Hepatocyte (in vitro differentiated cells): Measurements from ENCODE around the gene THOP1.

Experiments used
- EZH2 ChIP-seq: fragments of 200-600 bp; sonication (generic); IDR thresholded peaks from 2 replicates; pipeline ENCODE4 v1.6.1; 2016; ENCODE audit warnings: antibody characterized with exemption, mild to moderate bottlenecking, borderline replicate concordance
- TF ChIP-seq, protein P1 (sequence below): fragments of 200-600 bp; sonication (generic); IDR thresholded peaks from 2 replicates; pipeline ENCODE4 v1.5.1; 2016; ENCODE audit warnings: antibody characterized with exemption, mild to moderate bottlenecking; ENCODE audit not compliant: poor library complexity

DNA sequence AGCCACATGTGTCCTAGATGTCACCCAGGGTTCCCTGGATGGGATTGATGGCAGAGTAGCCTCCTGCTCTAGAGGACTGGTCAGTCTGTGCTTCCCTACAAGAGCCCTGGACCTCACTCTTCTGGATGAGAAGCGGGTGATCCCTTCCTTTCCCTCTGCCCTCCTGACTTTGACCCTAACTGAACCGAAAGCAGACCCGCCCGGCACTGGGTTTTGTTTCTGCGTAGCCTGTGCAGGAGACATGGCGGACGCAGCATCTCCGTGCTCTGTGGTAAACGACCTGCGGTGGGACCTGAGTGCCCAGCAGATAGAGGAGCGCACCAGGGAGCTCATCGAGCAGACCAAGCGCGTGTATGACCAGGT lies 4.9 kb downstream of the THOP1 start:
- TF ChIP-seq, protein P1, sequence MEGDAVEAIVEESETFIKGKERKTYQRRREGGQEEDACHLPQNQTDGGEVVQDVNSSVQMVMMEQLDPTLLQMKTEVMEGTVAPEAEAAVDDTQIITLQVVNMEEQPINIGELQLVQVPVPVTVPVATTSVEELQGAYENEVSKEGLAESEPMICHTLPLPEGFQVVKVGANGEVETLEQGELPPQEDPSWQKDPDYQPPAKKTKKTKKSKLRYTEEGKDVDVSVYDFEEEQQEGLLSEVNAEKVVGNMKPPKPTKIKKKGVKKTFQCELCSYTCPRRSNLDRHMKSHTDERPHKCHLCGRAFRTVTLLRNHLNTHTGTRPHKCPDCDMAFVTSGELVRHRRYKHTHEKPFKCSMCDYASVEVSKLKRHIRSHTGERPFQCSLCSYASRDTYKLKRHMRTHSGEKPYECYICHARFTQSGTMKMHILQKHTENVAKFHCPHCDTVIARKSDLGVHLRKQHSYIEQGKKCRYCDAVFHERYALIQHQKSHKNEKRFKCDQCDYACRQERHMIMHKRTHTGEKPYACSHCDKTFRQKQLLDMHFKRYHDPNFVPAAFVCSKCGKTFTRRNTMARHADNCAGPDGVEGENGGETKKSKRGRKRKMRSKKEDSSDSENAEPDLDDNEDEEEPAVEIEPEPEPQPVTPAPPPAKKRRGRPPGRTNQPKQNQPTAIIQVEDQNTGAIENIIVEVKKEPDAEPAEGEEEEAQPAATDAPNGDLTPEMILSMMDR: no peak
- TF ChIP-seq EZH2: no peak
